Stimulated activated CD4-positive, alpha-beta T cell treated with anti-CD3 and anti-CD28 coated beads, Interleukin-4, amount 100 ng/mL, for 4 hours (primary cell): Measurements from ENCODE around the gene RPUSD3.
"Not testable (repeated sequence)": the region's sequence is repeated elsewhere in the genome, so short reads cannot be mapped to it uniquely, and the experiment has no call there.

ENCODE experiments used
- DNase-seq, 2 experiments: peaks; one replicate each; pipeline ENCODE4 v3.0.0-alpha.2; 2020

RPUSD3 gene

GRCh38 chr3:9864200-9864927 is 20.6 kb upstream of the RPUSD3 start:
- no peak for DNase-seq

- DNase-seq = no peak
Measured at GRCh38 chr3:9863058-9863772, 19.4 kb upstream of the RPUSD3 start.

GRCh38 chr3:9862391-9863057 is 18.7 kb upstream of the RPUSD3 start:
- DNase-seq = peak; percentile 24 to 29

- no peak for DNase-seq
Measured at GRCh38 chr3:9861626-9862130, 17.9 kb upstream of the RPUSD3 start.

GRCh38 chr3:9861201-9861600 is 17.4 kb upstream of the RPUSD3 start:
- no peak for DNase-seq

- no peak for DNase-seq
Measured at GRCh38 chr3:9859530-9860025, 15.8 kb upstream of the RPUSD3 start.

GRCh38 chr3:9855594-9855993 is 11.8 kb upstream of the RPUSD3 start:
- no peak for DNase-seq

- DNase-seq = not testable (repeated sequence)
Measured at GRCh38 chr3:9854291-9854940, 10.6 kb upstream of the RPUSD3 start.

GRCh38 chr3:9852528-9852927 is 8.7 kb upstream of the RPUSD3 start:
- no peak for DNase-seq

- not testable (repeated sequence) for DNase-seq
Measured at GRCh38 chr3:9851926-9852325, 8.1 kb upstream of the RPUSD3 start.

GRCh38 chr3:9851383-9851782 is 7.6 kb upstream of the RPUSD3 start:
- not testable (repeated sequence) for DNase-seq

- DNase-seq = not testable (repeated sequence)
Measured at GRCh38 chr3:9848860-9849259, 5.1 kb upstream of the RPUSD3 start.

- not testable (repeated sequence) for DNase-seq
Measured at GRCh38 chr3:9847870-9848269, 4.1 kb upstream of the RPUSD3 start.

- DNase-seq = no peak
Measured at GRCh38 chr3:9846931-9847488, 3.2 kb upstream of the RPUSD3 start.

GRCh38 chr3:9846231-9846630 is 2.4 kb upstream of the RPUSD3 start:
- DNase-seq = no peak

- no peak for DNase-seq
Measured at GRCh38 chr3:9841015-9841414, 2.8 kb downstream of the RPUSD3 start.

GRCh38 chr3:9838856-9839255 is 5.0 kb downstream of the RPUSD3 start:
- DNase-seq = no peak

GRCh38 chr3:9837701-9838582 is 5.9 kb downstream of the RPUSD3 start:
- no peak for DNase-seq

- DNase-seq = no peak
Measured at GRCh38 chr3:9834520-9835380, 9.1 kb downstream of the RPUSD3 start.

GRCh38 chr3:9833078-9833477 is 10.7 kb downstream of the RPUSD3 start:
- no peak for DNase-seq

- no peak for DNase-seq
Measured at GRCh38 chr3:9831253-9831652, 12.6 kb downstream of the RPUSD3 start.
